ENCODE data around the gene EVI2B. TPM values are rescaled to one million over a fixed set of nuclear protein-coding genes. Genes with fewer than 3 reads are reported as not detected.

Gene EVI2B
- total and polyA plus RNA-seq, 2 of the 4 experiments (the other 2 are of a cell fraction) = under 0.01 to 0.17 TPM

- H2BK5ac ChIP-seq (ENCODE audit: low read depth, low read length, poor library complexity, severe bottlenecking) = no peak overlapping the region
- intact Hi-C loops (cut with micrococcal nuclease) = no loop called here
- no peak overlapping the region for H3K18ac ChIP-seq (ENCODE audit: low read depth, low read length)
- no TSS peak for BruUV-seq (replicated peaks)
- no peaks in the 10 kb centered on the region for H3K9me3 ChIP-seq (ENCODE audit: control insufficient read depth, insufficient read depth, low read length)
- H4K20me1 ChIP-seq (ENCODE audit: insufficient read depth, low read length) = no peaks in the 10 kb centered on the region
- DNase-seq (no peak), ATAC-seq (ENCODE audit: low read depth) (no peak)
- H4K91ac ChIP-seq (ENCODE audit: insufficient read depth, low read depth, low read length) = no peak overlapping the region
- H3K56ac ChIP-seq (ENCODE audit: extremely low read depth, insufficient read depth, low read length) = no peak overlapping the region
- H3K27me3 ChIP-seq (ENCODE audit: control insufficient read depth, insufficient read depth, low read length) = no peaks in the 10 kb centered on the region
- no peak overlapping the region for H2AK9ac ChIP-seq (replicated peaks; ENCODE audit: low read depth, low read length, poor library complexity)
- no peak overlapping the region for H3K4ac ChIP-seq (ENCODE audit: low read depth, low read length)
- H4K5ac ChIP-seq (ENCODE audit: low read depth, low read length) = no peak overlapping the region
- H2AFZ ChIP-seq (replicated peaks; ENCODE audit: low read length, poor library complexity) = no peak overlapping the region
- H2AK5ac ChIP-seq (ENCODE audit: low read depth, low read length) = no peak overlapping the region
- dilution Hi-C loops (cut with HindIII; ENCODE audit: low sequenced_read_pairs, unreplicated experiment) = no loop called here
- peaks cover 18 to 40% of the 10 kb centered on the region in 2 experiments; a peak in 3 of 4 replicates for H3K79me1 ChIP-seq (ENCODE audit: low read depth in 1 of 2, low read length in 2 of 2)
- H3K4me3 ChIP-seq (ENCODE audit: insufficient read depth, low read depth, low read length) = no peak overlapping the region
- H3K4me2 ChIP-seq (ENCODE audit: low read depth, low read length) = no peak overlapping the region
- H3K36me3 ChIP-seq (ENCODE audit: control insufficient read depth, insufficient read depth, low read length) = no peaks in the 10 kb centered on the region; the same call in 1 of the 2 replicates
- H3K14ac ChIP-seq (replicated peaks; ENCODE audit: low read depth, low read length) = no peak overlapping the region
- POLR2A ChIA-PET (ENCODE audit: unreplicated experiment) = no interaction called here
- no peak overlapping the region for H4K8ac ChIP-seq (ENCODE audit: low read depth in 2 of 2, low read length in 2 of 2)
- H2BK20ac ChIP-seq (ENCODE audit: low read depth, low read length) = no peak overlapping the region
- H3K4me1 ChIP-seq (ENCODE audit: control insufficient read depth, insufficient read depth, low read length) = no peaks in the 10 kb centered on the region
- H3K27ac ChIP-seq (ENCODE audit: insufficient read depth, low read length) = no peak overlapping the region
- WGBS, 2 experiments (ENCODE audit: extremely low coverage in 2 of 2, insufficient read length in 1 of 2) = no CpG with 5 or more reads among the region's 1 CpG
- no peak overlapping the region for H2BK120ac ChIP-seq (ENCODE audit: low read depth, low read length)
- 0 out of 2 replicates have a peak overlapping the region, but pooled peaks have one; percentile 60 for H3K23ac ChIP-seq (ENCODE audit: low read depth, low read length)
- TF ChIP-seq CHD1 (IDR thresholded peaks at IDR 0.05; ENCODE audit: low read depth, low read length) (no peak), MAZ (IDR thresholded peaks at IDR 0.05; ENCODE audit: borderline replicate concordance, low read depth, low read length) (no peak), MXI1 (IDR thresholded peaks at IDR 0.05; ENCODE audit: borderline replicate concordance, low read depth, low read length) (no peak), CTCF (conservative IDR thresholded peaks at IDR 0.05; ENCODE audit: low read depth, low read length) (no peak), FOS (IDR thresholded peaks at IDR 0.05; ENCODE audit: low read depth, low read length) (no peak), NFE2L2 (IDR thresholded peaks at IDR 0.05; ENCODE audit: low read depth, low read length) (no peak), RAD21 (IDR thresholded peaks at IDR 0.05; ENCODE audit: low read length) (no peak), POLR2A (IDR thresholded peaks at IDR 0.05; ENCODE audit: low read depth, low read length) (no peak), ELK1 (IDR thresholded peaks at IDR 0.05; ENCODE audit: borderline replicate concordance, low read depth, low read length) (no peak)
- no peak overlapping the region for H3K9ac ChIP-seq (ENCODE audit: low read depth, low read length)
- H3K9me1 ChIP-seq (ENCODE audit: insufficient read depth, low read length) = no peaks in the 10 kb centered on the region; the same call in none of the 2 replicates
- in situ Hi-C loops (cut with MboI; ENCODE audit: low sequenced_read_pairs) = no loop called here
- no peak overlapping the region for H2BK15ac ChIP-seq (ENCODE audit: low read depth, low read length)
- CTCF ChIA-PET = interaction anchor here (0.6 kb wide), 1 partner anchor 283 kb away, joined by 3 read pairs; no protein-coding TSS in a partner anchor
These were observed 6.2 kb downstream of the EVI2B start for GRCh38 chr17:31307640-31308039.
